Suprapubic skin (tissue), 3 donors: ENCODE measurements around the gene TBC1D16.

Experiments
- CTCF ChIP-seq, 2 donors: fragments of 200-600 bp in 1 of 2; fragments of 450-650 bp in 1 of 2; sonication (generic) in 1 of 2; IDR thresholded peaks; one replicate each; pipeline ENCODE4 v1.5.1; 2016 to 2019; ENCODE audit warnings: antibody characterized with exemption in 2 of 2, mild to moderate bottlenecking in 1 of 2, moderate library complexity in 1 of 2
- EP300 ChIP-seq: sonication (generic); formaldehyde crosslinking; IDR thresholded peaks from one replicate; pipeline ENCODE4 v1.6.1; 2017; ENCODE audit warnings: antibody characterized with exemption

DNA sequence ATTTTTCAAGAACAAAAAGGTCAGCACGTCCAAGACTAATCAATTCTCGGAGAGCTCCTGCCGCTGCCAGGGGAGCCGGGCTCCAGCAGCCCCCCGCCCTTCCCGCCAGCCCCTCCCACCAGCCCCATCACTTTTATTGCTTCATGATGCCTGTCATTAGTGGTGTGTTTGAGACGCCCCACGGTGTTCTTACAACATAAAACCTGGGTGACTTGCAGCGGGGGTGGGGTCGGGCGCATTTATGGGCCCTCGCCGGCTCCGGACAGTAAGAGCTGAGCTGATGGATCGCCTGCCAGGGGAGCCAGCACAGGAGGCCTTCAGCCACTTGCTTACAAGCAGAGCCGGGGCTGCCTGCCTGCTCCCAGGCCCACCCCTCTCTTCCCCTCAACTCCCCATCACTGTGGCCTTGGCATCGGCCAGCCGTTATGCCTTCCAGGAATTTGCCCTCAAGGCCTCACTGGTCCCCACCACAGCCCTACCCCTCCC, 113.5 kb downstream of the TBC1D16 start:
- no peak for TF ChIP-seq CTCF (IDR thresholded peaks at IDR 0.05)
- no peak for TF ChIP-seq EP300
